DMS153 treated with DMSO at 0.1 percent for 48 hours (cell line): ENCODE measurements around the gene SLC45A2.
"Not testable (repeated sequence)": the region's sequence is repeated elsewhere in the genome, so short reads cannot be mapped to it uniquely, and the experiment has no call there.

Source experiments
- DNase-seq: peaks from one replicate; lab custom pipeline; 2025; ENCODE audit not compliant: unreplicated experiment; lab: John Stamatoyannopoulos, UW

SLC45A2 gene

GRCh38 chr5:33969572-33970452 lies 14.7 kb downstream of the SLC45A2 start:
- peak; percentile 25 for DNase-seq

GRCh38 chr5:33968211-33969005 lies 16.1 kb downstream of the SLC45A2 start:
- no peak for DNase-seq

GRCh38 chr5:33966805-33967204 lies 17.7 kb downstream of the SLC45A2 start:
- no peak for DNase-seq

GRCh38 chr5:33964132-33964700 lies 20.3 kb downstream of the SLC45A2 start:
- DNase-seq, result no peak

- DNase-seq, result no peak
These were observed 26.3 kb downstream of the SLC45A2 start for GRCh38 chr5:33958176-33958575.

- DNase-seq, result no peak
These were observed 26.8 kb downstream of the SLC45A2 start for GRCh38 chr5:33957577-33958150.

- not testable (repeated sequence) for DNase-seq
These were observed 32.3 kb downstream of the SLC45A2 start for GRCh38 chr5:33952175-33952574.

- peak; percentile 51 for DNase-seq
These were observed 39.9 kb downstream of the SLC45A2 start for GRCh38 chr5:33944543-33945132.

GRCh38 chr5:33941090-33941489 lies 43.4 kb downstream of the SLC45A2 start:
- no peak for DNase-seq

GRCh38 chr5:33939556-33940262 lies 44.8 kb downstream of the SLC45A2 start:
- DNase-seq, result no peak

- no peak for DNase-seq
These were observed 45.6 kb downstream of the SLC45A2 start for GRCh38 chr5:33938881-33939280.

- DNase-seq, result no peak
These were observed 46.0 kb downstream of the SLC45A2 start for GRCh38 chr5:33938507-33938796.

GRCh38 chr5:33937707-33938506 lies 46.6 kb downstream of the SLC45A2 start:
- DNase-seq, result no peak

GRCh38 chr5:33937017-33937706 lies 47.3 kb downstream of the SLC45A2 start:
- DNase-seq, result no peak

- DNase-seq, result no peak
These were observed 48.0 kb downstream of the SLC45A2 start, which contains the start of gene RXFP3 for GRCh38 chr5:33936381-33937016. TSS of gene RXFP3 (plus strand) at chr5:33936386. CDS start at chr5:33936741, 355 bp downstream.

GRCh38 chr5:33936004-33936380 lies 48.5 kb downstream of the SLC45A2 start:
- DNase-seq, result peak; percentile 47

- no peak for DNase-seq
These were observed 50.3 kb downstream of the SLC45A2 start for GRCh38 chr5:33934176-33934575.

GRCh38 chr5:33933723-33934169 lies 50.7 kb downstream of the SLC45A2 start:
- no peak for DNase-seq
